Muscle layer of colon (tissue), 2 donors: ENCODE data around the gene RNF149.
"Not testable (repeated sequence)": the region's sequence is repeated elsewhere in the genome, so short reads cannot be mapped to it uniquely, and the experiment has no call there.

ENCODE experiments used
- H3K27ac ChIP-seq: one replicate; pipeline ENCODE4 v1.7.0; 2013; ENCODE audit warnings: low read depth, mild to moderate bottlenecking, low read length, moderate library complexity
- H3K27me3 ChIP-seq, 2 donors: one replicate each; pipeline ENCODE4 v1.7.0; 2013; ENCODE audit warnings: low read length in 2 of 2, mild to moderate bottlenecking in 2 of 2; ENCODE audit not compliant: insufficient read depth in 2 of 2, control insufficient read depth in 1 of 2
- H3K36me3 ChIP-seq: one replicate; pipeline ENCODE4 v1.7.0; 2013; ENCODE audit warnings: mild to moderate bottlenecking, low read length; ENCODE audit not compliant: insufficient read depth
- H3K4me1 ChIP-seq: one replicate; pipeline ENCODE4 v1.7.0; 2013; ENCODE audit warnings: mild to moderate bottlenecking, low read length; ENCODE audit not compliant: insufficient read depth
- H3K4me3 ChIP-seq, 2 donors: one replicate each; pipeline ENCODE4 v1.7.0; 2013; ENCODE audit warnings: low read length in 2 of 2, low read depth in 1 of 2, mild to moderate bottlenecking in 1 of 2, moderate library complexity in 1 of 2
- H3K9ac ChIP-seq: one replicate; pipeline ENCODE4 v1.7.0; 2013; ENCODE audit warnings: low read length
- H3K9me3 ChIP-seq: one replicate; pipeline ENCODE4 v1.7.0; 2013; ENCODE audit warnings: mild to moderate bottlenecking, low read length
- donor health status: abdominal sarcoma.
- donor health status: Adenocarcinoma of cecum.

The RNF149 gene

DNA sequence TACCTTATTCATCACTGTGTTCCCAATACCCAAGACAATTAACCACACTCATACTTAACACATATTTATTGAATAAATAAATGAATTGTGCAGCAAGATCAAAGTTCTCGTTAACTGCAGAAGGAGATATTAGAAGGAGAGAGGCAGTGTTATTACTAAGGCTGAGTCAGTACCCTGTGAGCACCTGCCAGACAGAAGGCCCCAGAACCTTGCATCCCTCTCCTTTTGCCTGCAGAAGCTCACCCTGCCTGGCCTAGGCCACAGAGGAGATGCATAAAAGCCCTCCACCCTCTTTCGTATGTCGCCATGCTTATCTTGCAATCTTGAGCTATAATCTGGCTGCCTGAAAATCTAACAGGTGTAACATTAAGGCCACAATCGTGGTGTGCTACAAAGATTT lies 20.5 kb upstream of the RNF149 start:
- no peak overlapping the region for H3K27ac ChIP-seq
- H3K36me3 ChIP-seq, result no peaks in the 10 kb centered on the region
- no peaks in the 10 kb centered on the region for H3K4me1 ChIP-seq
- H3K9ac ChIP-seq, result no peak overlapping the region
- H3K27me3 ChIP-seq, result no peaks in the 10 kb centered on the region
- no peak overlapping the region for H3K4me3 ChIP-seq
- H3K9me3 ChIP-seq, result no peaks in the 10 kb centered on the region

GRCh38 chr2:101328474-101329007 lies 20.0 kb upstream of the RNF149 start:
- H3K9ac ChIP-seq, result no peak overlapping the region
- H3K36me3 ChIP-seq, result no peaks in the 10 kb centered on the region
- H3K4me1 ChIP-seq, result no peaks in the 10 kb centered on the region
- no peaks in the 10 kb centered on the region for H3K27me3 ChIP-seq
- H3K9me3 ChIP-seq, result no peaks in the 10 kb centered on the region
- H3K27ac ChIP-seq, result no peak overlapping the region
- no peak overlapping the region for H3K4me3 ChIP-seq

- H3K27ac ChIP-seq, result no peak overlapping the region
- no peak overlapping the region for H3K9ac ChIP-seq
- no peaks in the 10 kb centered on the region for H3K27me3 ChIP-seq
- no peak overlapping the region for H3K4me3 ChIP-seq
- no peaks in the 10 kb centered on the region for H3K4me1 ChIP-seq
- H3K9me3 ChIP-seq, result no peaks in the 10 kb centered on the region
- no peaks in the 10 kb centered on the region for H3K36me3 ChIP-seq
Observed at GRCh38 chr2:101327863-101328394, 19.4 kb upstream of the RNF149 start.

- H3K27ac ChIP-seq, result no peak overlapping the region
- no peaks in the 10 kb centered on the region for H3K9me3 ChIP-seq
- H3K9ac ChIP-seq, result no peak overlapping the region
- no peaks in the 10 kb centered on the region for H3K4me1 ChIP-seq
- no peaks in the 10 kb centered on the region for H3K36me3 ChIP-seq
- H3K27me3 ChIP-seq, result no peaks in the 10 kb centered on the region
- no peak overlapping the region for H3K4me3 ChIP-seq
Observed at GRCh38 chr2:101325425-101325824, 16.9 kb upstream of the RNF149 start.

DNA sequence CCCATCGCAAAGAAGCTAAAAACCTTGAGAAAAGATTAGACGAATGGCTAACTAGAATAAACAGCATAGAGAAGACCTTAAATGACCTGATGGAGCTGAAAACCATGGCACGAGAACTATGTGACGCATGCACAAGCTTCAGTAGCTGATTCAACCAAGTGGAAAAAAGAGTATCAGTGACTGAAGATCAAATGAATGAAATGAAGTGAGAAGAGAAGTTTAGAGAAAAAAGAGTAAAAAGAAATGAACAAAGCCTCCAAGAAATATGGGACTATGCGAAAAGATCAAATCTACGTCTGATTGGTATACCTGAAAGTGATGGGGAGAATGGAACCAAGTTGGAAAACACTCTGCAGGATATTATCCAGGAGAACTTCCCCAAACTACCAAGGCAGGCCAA lies 8.1 kb upstream of the RNF149 start:
- not testable (repeated sequence) for H3K9ac ChIP-seq, H3K4me3 ChIP-seq, H3K36me3 ChIP-seq, H3K4me1 ChIP-seq, H3K27ac ChIP-seq, H3K9me3 ChIP-seq, H3K27me3 ChIP-seq

DNA sequence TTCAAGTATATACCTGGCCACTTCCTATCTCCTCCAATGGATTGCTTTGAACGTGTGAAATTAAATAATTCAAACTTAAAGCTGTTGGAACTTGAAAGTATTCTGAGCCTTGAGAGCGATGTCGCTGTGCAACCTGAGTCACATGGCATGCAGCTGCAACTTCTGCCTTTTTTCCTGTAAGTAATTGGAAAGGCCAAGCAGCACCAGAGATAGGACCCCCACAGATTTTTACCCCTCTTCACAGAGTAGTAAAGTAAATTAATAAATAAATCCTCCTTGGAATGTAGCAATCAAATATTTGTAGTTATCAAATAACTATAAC lies 3.2 kb upstream of the RNF149 start:
- H3K27ac ChIP-seq, result no peak overlapping the region

DNA sequence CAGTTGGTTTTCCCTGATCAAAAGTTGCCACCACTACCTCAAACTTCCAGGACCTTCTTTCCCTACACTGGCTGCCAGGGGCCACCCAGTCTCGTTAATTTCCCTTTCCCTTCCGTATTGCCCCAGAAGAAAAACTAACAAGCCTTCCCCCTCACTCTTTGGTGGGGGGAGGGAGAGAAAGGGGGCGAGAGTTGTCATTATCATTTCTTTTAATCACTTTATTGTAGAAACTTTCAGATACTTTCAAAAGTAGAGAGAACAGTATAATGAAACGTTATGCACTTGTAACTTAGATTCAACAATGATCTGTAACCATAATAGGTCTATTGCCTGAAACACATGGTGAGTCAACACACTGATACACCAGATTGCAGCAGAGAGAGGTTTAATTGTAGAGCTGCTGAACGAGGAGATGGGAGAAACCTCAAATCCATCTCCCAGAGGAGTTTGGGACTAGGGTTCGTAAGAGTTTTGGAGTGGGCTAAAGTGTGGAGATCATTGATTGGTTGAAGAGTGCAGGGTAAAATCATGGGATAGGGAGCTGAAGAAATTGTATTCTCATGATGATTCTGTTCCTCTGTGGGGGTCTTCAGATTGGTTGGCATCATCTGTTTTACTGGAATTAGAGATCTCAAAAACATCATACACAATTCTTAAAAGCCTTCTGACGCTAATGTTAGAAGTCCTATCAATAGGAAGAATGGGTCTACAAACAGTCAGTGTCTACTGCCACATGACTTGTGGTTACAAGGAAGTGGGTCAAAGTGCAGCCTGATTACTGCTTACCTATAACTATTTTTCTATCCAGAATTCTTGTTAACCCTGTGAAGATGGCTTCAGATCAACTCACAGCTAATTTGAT lies 2.6 kb upstream of the RNF149 start:
- Histone ChIP-seq H3K4me3 (no peak overlapping the region), H3K9me3 (no peaks in the 10 kb centered on the region), H3K4me1 (peaks cover 13% of the 10 kb centered on the region), H3K27me3 (no peaks in the 10 kb centered on the region), H3K36me3 (no peaks in the 10 kb centered on the region), H3K9ac (no peak overlapping the region), H3K27ac (no peak overlapping the region)

More for the DNA sequence above, 3.2 kb upstream of the RNF149 start:
- Histone ChIP-seq H3K36me3 (no peaks in the 10 kb centered on the region), H3K9ac (no peak overlapping the region), H3K4me3 (no peak overlapping the region), H3K27me3 (no peaks in the 10 kb centered on the region), H3K9me3 (no peaks in the 10 kb centered on the region), H3K4me1 (peaks cover 7% of the 10 kb centered on the region)

GRCh38 chr2:101310090-101310833 lies 1.8 kb upstream of the RNF149 start:
- Histone ChIP-seq H3K9ac (no peak overlapping the region), H3K27me3 (no peaks in the 10 kb centered on the region), H3K4me1 (peaks cover 21% of the 10 kb centered on the region), H3K4me3 (no peak overlapping the region), H3K27ac (no peak overlapping the region), H3K9me3 (no peaks in the 10 kb centered on the region), H3K36me3 (no peaks in the 10 kb centered on the region)

GRCh38 chr2:101307950-101308431 lies 510 bp downstream of the RNF149 start:
- H3K9ac ChIP-seq, result peak overlapping the region; percentile 80
- H3K4me3 ChIP-seq, result peak overlapping the region; percentile 88 to 97
- no peaks in the 10 kb centered on the region for H3K27me3 ChIP-seq
- H3K36me3 ChIP-seq, result no peaks in the 10 kb centered on the region
- H3K4me1 ChIP-seq, result peaks cover 33% of the 10 kb centered on the region
- H3K9me3 ChIP-seq, result no peaks in the 10 kb centered on the region
- H3K27ac ChIP-seq, result peak overlapping the region; percentile 81

DNA sequence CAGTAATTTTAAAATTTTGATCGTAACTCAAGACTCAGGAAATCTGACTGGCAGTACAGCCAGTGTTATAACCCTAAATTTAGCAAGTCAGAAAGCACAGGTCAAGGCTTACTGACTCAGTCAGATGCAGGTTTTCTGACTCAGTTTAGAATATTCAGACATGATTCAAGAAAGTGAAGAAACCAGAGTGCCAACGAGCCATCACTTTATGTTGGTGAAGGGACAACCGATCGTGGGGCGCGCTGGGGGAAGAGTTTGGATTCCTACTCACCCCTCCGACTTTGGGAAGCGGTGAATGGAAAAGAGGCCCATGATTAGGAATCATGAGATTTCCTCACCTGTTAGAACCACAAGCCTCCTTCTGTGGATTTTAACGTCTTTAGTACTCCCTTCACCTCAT lies 998 bp downstream of the RNF149 start:
- Histone ChIP-seq H3K4me1 (peaks cover 33% of the 10 kb centered on the region), H3K27me3 (no peaks in the 10 kb centered on the region), H3K4me3 (peak overlapping the region; percentile 88 to 97), H3K9ac (peak overlapping the region; percentile 80), H3K36me3 (no peaks in the 10 kb centered on the region), H3K27ac (peak overlapping the region; percentile 81), H3K9me3 (no peaks in the 10 kb centered on the region)

GRCh38 chr2:101306410-101306809 lies 2.1 kb downstream of the RNF149 start:
- peak overlapping the region in 1 of 2 donors; percentile 88 for H3K4me3 ChIP-seq
- H3K27ac ChIP-seq, result peak overlapping the region; percentile 81
- H3K27me3 ChIP-seq, result no peaks in the 10 kb centered on the region
- H3K9me3 ChIP-seq, result no peaks in the 10 kb centered on the region
- peak overlapping the region; percentile 80 for H3K9ac ChIP-seq
- H3K36me3 ChIP-seq, result no peaks in the 10 kb centered on the region
- H3K4me1 ChIP-seq, result peaks cover 36% of the 10 kb centered on the region
